ENCODE measurements around the gene RMRP. TPM values are rescaled to one million over a fixed set of nuclear protein-coding genes. Genes with fewer than 3 reads are reported as not detected.

Gene RMRP
- total and polyA plus RNA-seq, 11 donors: 118 to 18,741 (median 5,656) TPM

DNA sequence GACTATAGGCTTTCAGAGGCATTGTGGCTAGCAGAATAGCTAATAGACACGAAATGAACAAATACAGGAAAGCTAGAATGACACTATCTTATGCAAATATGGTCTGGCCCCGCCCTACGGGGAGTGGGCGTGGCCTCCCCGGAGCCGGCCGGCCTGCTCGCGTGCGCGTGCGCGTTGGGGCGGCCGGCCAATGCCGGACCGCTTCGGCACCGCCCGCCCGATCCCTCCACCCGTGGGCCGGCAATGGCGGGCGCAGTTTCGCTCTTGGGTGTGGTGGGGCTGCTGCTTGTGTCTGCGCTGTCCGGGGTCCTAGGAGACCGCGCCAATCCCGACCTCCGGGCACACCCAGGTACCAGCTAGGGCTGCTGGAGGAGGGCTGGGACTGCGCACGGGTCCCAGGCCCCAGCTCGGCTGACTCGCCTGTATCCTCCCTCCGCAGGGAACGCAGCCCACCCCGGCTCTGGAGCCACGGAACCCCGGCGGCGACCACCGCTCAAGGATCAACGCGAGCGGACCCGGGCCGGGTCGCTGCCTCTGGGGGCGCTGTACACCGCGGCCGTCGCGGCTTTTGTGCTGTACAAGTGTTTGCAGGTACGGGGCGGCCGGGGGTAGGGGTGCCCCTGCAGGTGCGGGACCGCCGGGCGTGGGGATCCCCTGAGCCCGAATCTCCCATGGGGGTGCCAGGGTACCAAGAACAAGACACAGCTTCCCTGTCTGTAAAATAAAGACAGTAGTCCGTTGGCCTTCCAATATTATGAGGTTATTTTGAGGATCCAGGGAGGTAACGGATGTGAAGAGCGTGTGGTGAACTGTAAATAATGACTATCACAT lies 533 bp upstream of the RMRP start, which contains the start of gene CCDC107:
CCDC107 (plus strand) TSS at position 156 of the 831 bp plus-strand sequence; CDS start at position 244, 88 bp downstream.
- Histone ChIP-seq H3K9me3 (no peaks in the 10 kb centered on the region), H3K4me3 (peak within 1 kb of the TSS; percentile 72 to 98 (median 88)), H3K27me3 (no peaks in the 10 kb centered on the region), H3K36me3 (peaks cover 0 to 22% (median 16%) of the 10 kb centered on the region in 9 donors), H3K27ac (peak within 1 kb of the TSS; percentile 93 to 100 (median 97)), H3K4me1 (peaks cover 0 to 53% (median 30%) of the 10 kb centered on the region in 12 donors)
- WGBS, 4 donors: 0 to 1% (median 0%) methylated on average over 19 to 67 of the region's 67 CpGs
- ATAC-seq: peak; percentile 68 to 80 (median 78)
- peak; percentile 91 to 97 for TF ChIP-seq POLR2A (IDR thresholded peaks at IDR 0.05)
- TF ChIP-seq, protein P1, sequence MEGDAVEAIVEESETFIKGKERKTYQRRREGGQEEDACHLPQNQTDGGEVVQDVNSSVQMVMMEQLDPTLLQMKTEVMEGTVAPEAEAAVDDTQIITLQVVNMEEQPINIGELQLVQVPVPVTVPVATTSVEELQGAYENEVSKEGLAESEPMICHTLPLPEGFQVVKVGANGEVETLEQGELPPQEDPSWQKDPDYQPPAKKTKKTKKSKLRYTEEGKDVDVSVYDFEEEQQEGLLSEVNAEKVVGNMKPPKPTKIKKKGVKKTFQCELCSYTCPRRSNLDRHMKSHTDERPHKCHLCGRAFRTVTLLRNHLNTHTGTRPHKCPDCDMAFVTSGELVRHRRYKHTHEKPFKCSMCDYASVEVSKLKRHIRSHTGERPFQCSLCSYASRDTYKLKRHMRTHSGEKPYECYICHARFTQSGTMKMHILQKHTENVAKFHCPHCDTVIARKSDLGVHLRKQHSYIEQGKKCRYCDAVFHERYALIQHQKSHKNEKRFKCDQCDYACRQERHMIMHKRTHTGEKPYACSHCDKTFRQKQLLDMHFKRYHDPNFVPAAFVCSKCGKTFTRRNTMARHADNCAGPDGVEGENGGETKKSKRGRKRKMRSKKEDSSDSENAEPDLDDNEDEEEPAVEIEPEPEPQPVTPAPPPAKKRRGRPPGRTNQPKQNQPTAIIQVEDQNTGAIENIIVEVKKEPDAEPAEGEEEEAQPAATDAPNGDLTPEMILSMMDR (IDR thresholded peaks at IDR 0.05): peak; percentile 40 to 78 (median 60)
- DNase-seq: peak; percentile 86 to 93 (median 90)
- intact Hi-C loops (cut with DNase I): loop anchor here in 9 of 10 donors (1.0 to 10.0 kb wide), 16 partner anchors 30 to 226 kb away; partner anchors contain the start of genes CREB3 (in 2 of the 9), FAM221B (in 2 of the 9), GBA2 (in 2 of the 9) and RGP1 (in 2 of the 9)

DNA sequence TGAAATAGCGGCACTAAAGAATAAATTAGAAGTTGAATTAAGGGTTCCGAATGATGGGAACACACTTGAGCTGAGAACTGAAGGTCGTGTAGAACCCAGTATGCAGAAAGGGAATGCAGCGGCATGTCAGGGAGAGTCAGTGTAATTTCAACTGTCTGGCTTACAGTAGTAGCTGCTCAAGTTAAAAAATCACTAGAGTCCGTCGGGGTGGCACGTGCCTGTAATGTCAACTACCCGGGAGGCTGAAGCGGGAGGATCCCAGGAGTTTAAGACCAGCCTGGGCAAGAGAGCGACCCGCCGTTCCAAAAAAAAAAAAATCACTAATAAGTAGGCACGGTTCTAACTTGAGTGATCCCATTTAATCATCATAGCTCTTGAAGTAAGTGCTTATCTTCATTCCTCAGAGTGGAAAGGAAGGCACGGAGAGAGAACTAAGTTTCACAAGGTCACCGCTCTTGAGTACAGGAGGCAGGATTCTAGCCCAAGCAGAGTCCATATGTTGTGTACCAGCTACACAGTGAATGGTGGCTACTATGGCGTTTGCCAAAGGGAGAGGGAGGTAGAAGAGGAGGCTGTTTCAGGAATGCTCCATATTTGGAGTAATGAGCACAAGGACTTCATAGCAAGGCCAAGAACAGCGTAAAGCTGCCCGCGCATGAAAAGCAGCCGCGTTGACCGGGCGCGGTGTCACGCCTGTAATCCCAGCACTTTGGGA lies 831 bp downstream of the RMRP start:
- DNase-seq (no peak), ATAC-seq (peak; percentile 0 to 10 (median 6))

DNA sequence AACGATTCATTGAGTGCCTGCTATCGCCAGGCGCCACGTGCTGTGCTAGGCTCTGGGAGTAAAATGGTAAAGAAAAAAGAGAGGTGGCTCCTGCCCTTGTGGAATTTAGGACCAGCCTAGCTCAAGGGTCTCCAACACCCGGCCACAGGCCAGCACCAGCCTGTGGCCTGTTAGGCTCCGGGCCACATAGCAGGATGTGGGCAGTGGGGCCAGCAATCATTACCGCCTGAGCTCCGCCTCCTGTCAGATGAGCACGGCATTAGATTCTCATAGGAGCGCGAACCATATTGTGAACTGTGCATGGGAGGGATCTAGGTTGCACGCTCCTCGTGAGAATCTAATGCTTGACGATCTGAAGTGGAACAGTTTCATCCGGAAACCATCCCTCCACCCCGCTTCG lies 1.5 kb downstream of the RMRP start:
- Histone ChIP-seq H3K4me3 (no peak overlapping the region), H3K36me3 (peaks cover 0 to 17% (median 15%) of the 10 kb centered on the region in 9 donors), H3K27me3 (no peaks in the 10 kb centered on the region), H3K4me1 (peaks cover 0 to 48% (median 24%) of the 10 kb centered on the region in 12 donors), H3K27ac (peak overlapping the region in 2 of 12 donors; percentile 96 to 99), H3K9me3 (no peaks in the 10 kb centered on the region)
- ATAC-seq (no peak), DNase-seq (no peak)
- TF ChIP-seq, protein P1 (IDR thresholded peaks at IDR 0.05): no peak
- TF ChIP-seq POLR2A (IDR thresholded peaks at IDR 0.05): no peak
- intact Hi-C loops (cut with DNase I): loop anchor here in 7 of 10 donors (5.0 to 10.0 kb wide), 10 partner anchors 36 to 228 kb away; partner anchors contain the start of genes FAM221B (in 2 of the 7), GBA2 (in 2 of the 7), RGP1 (in 2 of the 7) and SPAG8 (in 2 of the 7)
- 84 to 87% (median 85%) methylated on average over 17 of the region's 17 CpGs for WGBS, 4 donors

More for the DNA sequence above, 831 bp downstream of the RMRP start:
- H3K27ac ChIP-seq: peak overlapping the region; percentile 93 to 100 (median 97)
- H3K27me3 ChIP-seq: no peaks in the 10 kb centered on the region
- no peaks in the 10 kb centered on the region for H3K9me3 ChIP-seq
- H3K4me1 ChIP-seq: peaks cover 0 to 55% (median 30%) of the 10 kb centered on the region in 12 donors
- 24 to 33% (median 31%) methylated on average over 25 of the region's 25 CpGs for WGBS, 4 donors
- peak overlapping the region in 11 of 12 donors; percentile 7 to 98 (median 93) for H3K4me3 ChIP-seq
- TF ChIP-seq, protein P1 (IDR thresholded peaks at IDR 0.05): no peak
- no peak for TF ChIP-seq POLR2A (IDR thresholded peaks at IDR 0.05)
- H3K36me3 ChIP-seq: peaks cover 0 to 22% (median 16%) of the 10 kb centered on the region in 9 donors
- intact Hi-C loops (cut with DNase I): loop anchor here in 7 of 10 donors (1.0 to 10.0 kb wide), 11 partner anchors 35 to 228 kb away; partner anchors contain the start of genes CREB3 (in 2 of the 7), FAM221B (in 2 of the 7), GBA2 (in 2 of the 7) and RGP1 (in 2 of the 7)

Data from heart left ventricle (tissue), 16 donors.